Stimulated activated CD8-positive, alpha-beta memory T cell treated with anti-CD3 and anti-CD28 coated beads, Interleukin-2, amount 100 ng/mL, for 1 hour (primary cell): Measurements from ENCODE around the gene CYP2W1.

Source experiments
- DNase-seq, 2 donors: peaks; one replicate each; pipeline ENCODE4 v3.0.0-alpha.2; 2020; ENCODE audit warnings: low read depth in 2 of 2

The CYP2W1 gene

DNA sequence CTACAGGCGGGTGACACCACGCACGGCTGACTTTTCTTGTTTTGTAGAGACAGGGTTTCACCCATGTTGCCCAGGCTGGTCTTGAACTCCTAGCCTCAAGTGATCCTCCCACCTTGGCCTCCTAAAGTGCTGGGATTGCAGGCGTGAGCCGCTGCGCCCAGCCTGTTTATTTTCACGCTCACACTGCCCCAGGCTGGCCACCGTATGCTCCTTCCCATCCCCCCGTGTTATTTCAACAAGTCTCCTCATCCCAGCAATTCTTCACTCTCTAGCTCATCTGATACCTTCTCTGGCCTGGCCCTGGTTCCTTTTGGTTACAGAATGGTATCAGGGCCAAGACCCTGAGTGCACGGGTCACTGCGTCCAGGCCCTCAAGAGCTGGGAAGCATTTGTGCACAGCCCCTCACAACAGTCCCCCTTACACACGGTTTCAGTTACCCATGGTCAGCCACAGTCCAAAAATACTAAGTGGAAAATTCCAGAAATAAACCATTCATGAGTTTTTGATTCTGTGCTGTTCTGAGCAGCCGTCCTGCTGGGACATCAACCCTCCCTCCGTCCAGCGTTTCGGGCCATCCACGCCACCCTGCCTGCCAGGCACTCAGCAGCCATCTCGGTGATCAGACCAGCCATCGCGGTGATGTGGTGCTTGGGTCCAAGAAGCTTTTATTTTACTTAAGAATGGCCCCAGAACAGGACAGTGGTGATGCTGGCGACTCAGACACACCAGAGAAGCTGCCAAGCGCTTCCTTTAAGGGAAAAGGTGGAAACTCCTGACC lies 16.5 kb upstream of the CYP2W1 start:
- DNase-seq = no peak

- no peak for DNase-seq
These were observed 15.5 kb upstream of the CYP2W1 start for GRCh38 chr7:967361-968082.

DNA sequence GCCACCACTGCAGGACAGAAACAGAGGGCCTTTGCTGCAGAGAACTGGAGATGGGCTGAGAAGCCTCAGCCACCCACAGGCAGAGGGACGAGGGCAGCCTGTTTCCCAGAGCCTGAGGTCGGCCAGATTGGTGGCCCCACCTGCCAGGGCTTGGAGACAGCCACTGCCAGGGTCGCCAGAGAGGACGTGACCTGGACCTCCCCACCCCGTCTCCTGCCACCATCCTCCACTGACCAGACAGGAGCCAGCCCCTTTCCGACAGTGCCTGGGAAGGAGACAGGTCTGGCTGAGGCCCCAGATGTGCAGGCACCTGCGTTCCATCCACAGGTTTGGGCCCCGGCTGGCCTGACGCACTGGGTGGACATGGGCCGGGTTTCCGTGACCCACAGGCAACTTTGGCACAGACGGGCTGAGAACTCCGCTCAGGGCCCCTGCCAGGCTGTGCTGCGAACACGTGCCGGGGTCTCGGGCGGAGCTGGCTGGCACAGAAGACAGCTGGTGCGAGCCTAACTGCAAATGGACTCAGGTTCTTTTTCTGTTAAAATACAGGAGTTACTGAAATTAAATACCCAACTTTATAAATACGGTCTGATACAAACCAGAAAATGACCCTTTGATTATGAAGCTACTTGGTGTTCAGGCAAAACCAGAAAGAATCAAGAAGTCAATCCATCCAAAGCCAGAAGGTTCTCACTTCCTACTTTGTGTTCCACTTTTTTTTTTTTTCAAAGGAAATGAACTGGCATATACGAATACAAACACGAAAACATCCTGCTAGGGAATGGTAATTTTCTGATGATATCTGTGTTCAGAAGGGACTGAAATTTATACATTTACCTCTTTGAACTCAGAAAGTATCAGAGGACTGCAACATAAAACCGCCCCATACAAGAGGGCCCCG lies 14.5 kb upstream of the CYP2W1 start:
- no peak for DNase-seq

GRCh38 chr7:969403-969802 lies 13.6 kb upstream of the CYP2W1 start:
- no peak for DNase-seq

GRCh38 chr7:970744-971143 lies 12.2 kb upstream of the CYP2W1 start:
- DNase-seq = no peak

DNA sequence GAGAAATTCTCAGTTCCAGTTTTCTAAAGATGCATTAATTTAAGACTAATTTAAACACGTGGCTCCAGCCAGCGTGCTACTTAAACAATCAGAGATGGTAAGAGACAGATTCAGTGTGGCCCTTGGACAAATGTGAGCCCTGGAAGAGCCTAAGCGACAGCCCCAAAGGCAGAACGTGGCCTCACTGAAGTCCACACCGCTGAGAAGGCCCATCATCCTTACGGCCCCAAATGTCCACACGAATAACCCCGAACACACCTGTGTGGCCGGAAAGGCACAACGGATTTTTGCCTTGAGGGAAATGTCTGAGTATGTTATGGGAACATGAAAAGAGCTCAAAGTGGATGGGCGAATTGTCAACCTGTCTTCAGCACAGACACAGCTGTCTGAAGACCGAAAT lies 10.9 kb upstream of the CYP2W1 start:
- DNase-seq = no peak

GRCh38 chr7:972676-973309 lies 10.2 kb upstream of the CYP2W1 start:
- DNase-seq = no peak

- DNase-seq = no peak
These were observed 9.7 kb upstream of the CYP2W1 start for GRCh38 chr7:973312-973711.

DNA sequence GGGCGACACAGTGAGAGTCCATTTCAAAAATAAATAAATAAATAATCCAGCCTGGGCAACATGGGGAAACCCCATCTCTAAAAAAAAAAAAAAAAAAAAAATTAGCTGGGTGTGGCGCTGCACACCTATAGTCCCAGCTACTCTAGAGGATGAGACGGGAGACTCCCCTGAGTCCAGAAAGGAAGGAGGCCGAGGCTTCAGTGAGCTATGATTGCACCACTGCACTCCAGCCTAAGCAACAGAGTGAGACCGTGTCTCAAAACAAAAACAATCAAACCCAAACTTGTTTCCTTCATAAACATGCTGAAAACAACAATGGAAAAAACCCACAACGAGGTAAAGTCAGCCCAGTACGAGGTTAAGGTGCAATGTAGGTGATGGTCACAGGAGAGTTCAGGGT lies 8.8 kb upstream of the CYP2W1 start:
- no peak for DNase-seq

- DNase-seq = peak; percentile 83 to 85
These were observed 7.9 kb upstream of the CYP2W1 start, which contains the start of gene COX19 for GRCh38 chr7:974820-975681. Gene COX19, minus strand, starts transcription at chr7:975549. Its CDS starts 40 bp downstream, at chr7:975509.

DNA sequence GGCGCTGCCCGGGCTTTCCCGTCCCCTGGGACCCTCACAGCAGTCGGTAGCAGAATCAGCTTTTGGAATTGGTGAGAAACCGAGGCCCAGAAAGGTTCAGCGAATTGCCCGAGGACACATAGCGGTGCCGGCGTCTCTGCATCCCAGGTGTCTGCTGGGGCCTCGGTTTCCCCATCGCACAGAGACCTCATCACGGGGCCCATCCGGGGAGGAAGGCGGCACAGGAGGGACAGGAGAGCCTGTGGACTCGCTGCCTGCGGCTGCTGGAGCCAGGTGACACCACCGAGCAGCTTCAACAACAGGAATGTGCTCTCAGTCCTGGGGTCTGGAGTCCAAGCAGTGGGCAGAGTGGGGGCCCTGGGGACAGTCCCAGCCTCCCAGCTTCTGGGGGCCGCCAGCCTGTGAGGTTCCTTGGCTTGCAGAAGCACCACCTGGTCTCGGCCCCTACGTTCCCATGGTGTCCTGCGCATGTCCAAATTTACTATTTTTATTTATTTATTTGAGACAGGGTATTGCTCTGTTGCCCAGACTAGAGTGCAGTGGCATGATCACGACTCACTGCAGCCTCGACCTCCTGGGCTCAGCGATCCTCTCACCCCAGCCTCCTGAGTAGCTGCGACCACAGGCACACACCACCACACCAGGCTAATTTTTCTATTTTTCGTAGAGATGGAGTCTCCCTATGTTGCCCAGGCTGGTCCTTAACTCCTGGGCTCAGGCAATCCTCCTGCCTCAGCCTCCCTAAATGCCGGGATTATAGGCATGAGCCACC lies 7.1 kb upstream of the CYP2W1 start:
- no peak for DNase-seq

DNA sequence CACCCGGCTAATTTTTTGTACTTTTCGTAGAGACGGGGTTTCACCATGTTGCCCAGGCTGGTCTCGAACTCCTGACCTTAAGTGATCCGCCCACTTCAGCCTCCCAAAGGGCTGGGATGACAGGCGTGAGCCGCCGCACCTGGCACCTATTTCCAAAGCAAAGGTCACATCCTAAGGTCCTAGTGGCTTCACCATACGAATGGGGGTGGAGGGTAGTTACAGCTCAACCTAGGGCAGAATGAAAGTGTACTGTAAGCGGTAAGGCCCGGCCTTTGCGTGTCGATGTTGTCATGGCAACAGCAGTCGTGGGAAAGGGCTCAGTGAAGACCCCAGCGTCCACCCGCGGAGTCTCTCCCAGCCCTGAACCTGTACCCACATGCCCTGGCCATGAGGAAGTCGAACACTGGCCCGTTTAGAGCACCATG lies 6.1 kb upstream of the CYP2W1 start:
- no peak for DNase-seq

DNA sequence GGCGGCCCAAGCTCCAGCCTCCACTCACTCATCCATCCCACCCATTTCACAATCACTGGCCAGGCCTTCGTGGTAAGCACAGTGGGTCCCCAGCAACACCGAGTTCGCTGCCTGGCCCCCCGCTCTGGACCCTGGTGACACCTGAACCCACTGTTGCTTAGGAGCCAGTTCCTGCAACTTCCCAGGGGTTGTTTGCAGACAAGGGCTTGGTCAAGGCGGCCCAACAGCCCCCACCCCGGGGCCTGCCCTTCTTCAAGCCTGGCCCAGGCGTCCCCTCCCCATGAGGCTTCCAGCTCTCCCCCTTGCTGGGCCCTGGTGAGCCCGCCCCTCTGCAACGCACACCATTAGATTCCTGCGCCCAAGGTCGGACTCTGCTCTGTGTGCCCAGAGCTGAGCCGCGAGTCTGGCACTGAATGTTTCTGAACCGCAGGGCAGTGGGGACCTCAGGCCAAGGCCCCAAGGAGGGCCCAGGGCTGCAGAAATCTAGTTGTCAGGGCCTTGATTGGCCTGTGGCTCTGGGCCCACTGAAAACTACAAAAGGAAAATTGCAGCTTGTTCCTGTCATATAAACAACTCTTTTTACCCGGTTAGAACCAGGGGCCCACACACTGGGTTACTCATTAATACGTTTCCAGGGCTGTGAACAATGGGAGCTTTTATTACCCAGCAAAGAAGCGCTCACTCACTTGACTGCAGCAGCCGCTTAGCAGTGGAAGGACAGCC lies 5.5 kb upstream of the CYP2W1 start:
- DNase-seq = no peak

- DNase-seq = no peak
These were observed 5.0 kb upstream of the CYP2W1 start for GRCh38 chr7:978049-978346.

DNA sequence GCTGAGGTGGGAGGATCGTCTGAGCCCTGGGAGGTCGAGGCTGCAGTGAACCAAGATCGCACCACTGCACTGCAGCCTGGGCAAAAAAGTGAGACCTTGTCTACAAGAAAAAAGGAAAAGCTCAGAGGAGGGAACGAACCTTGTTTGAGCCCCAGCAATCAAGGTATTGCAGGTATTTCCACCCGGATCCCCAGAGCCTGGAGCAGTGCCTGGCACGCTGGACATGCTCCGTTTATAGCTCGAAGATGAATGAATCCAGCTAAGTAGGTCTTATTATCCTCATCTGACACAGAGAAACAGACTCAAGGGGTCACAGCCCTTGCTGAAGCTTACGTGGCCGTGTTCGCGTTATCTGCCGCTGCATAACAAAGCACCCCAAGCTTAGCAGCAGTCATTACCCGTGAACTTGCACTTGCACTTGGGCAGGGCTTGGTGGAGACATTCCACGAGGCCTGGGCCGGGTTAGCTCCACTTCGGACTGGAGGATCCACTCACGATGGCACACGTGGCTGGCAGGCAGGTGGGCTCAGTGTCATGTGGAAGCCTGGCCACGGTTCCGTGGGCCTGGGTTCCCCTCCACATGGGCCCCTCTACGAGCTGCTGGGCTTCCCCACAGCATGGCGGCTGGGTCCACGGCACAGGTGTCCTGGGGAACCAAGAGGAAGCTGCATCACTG lies 4.4 kb upstream of the CYP2W1 start:
- DNase-seq = no peak

DNA sequence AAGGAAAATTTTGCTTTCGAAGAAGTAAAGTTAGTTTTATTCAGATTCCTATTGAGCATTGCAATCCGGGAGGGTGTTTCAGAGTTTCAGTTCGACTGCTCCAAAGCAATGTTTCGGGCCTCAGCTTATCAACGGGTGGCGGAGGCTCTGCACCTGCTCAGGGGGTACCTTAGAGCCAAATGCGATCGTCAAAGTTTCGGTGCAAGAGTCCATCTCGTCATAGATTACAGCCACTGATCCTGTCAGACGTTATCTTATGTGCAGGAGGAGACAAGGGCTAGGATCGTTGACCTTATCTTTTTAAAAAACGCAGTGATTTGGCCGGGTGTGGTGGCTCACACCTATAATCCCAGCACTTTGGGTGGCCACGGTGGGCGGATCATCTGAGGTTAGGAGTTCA lies 3.8 kb upstream of the CYP2W1 start:
- DNase-seq = no peak

GRCh38 chr7:979886-980571 lies 3.0 kb upstream of the CYP2W1 start:
- no peak for DNase-seq

- no peak for DNase-seq
These were observed 1.0 kb upstream of the CYP2W1 start for GRCh38 chr7:981793-982510.
